Lower lobe of right lung (tissue), 2 donors: Measurements from ENCODE around the gene JARID2. TPM values are rescaled to one million over a fixed set of nuclear protein-coding genes. Genes with fewer than 3 reads are reported as not detected.

ENCODE experiments used
- ATAC-seq, 2 donors: fragments of 200-7000 bp; cut with Tn5 transposase; one replicate each; pipeline ENCODE4 v1.9.1; 2020 to 2022; ENCODE audit warnings: mild to moderate bottlenecking in 2 of 2, moderate library complexity in 2 of 2
- DNase-seq: peaks from one replicate; pipeline ENCODE4 v3.0.0-alpha.2; 2020
- H3K27ac ChIP-seq: fragments of 200-600 bp; one replicate; pipeline ENCODE4 v1.8.0; 2022
- H3K27me3 ChIP-seq: fragments of 200-600 bp; one replicate; pipeline ENCODE4 v1.8.0; 2022; ENCODE audit warnings: low read depth
- H3K36me3 ChIP-seq: fragments of 200-600 bp; one replicate; pipeline ENCODE4 v1.8.0; 2022; ENCODE audit warnings: mild to moderate bottlenecking
- H3K4me1 ChIP-seq: fragments of 200-600 bp; one replicate; pipeline ENCODE4 v1.8.0; 2022
- H3K4me3 ChIP-seq: fragments of 200-600 bp; one replicate; pipeline ENCODE4 v1.8.0; 2022; ENCODE audit warnings: mild to moderate bottlenecking
- H3K9me3 ChIP-seq: fragments of 200-600 bp; one replicate; pipeline ENCODE4 v1.8.0; 2022
- intact Hi-C: fragments of 100-400 bp; cut with DNase I; formaldehyde crosslinking; loops from one replicate; pipeline ENCODE4 v1.11.0; 2022
- total RNA-seq: library from RNA; stranded (reverse); fragmentation: NEBNext Ultra II Directional; extraction: Animal tissue kit (Norgen Biotek cat#: 25700); gene quantifications from one replicate; pipeline ENCODE4 v1.2.1, GENCODE V29; 2021
- TF ChIP-seq, protein P1 (sequence below): fragments of 200-600 bp; IDR thresholded peaks from one replicate; pipeline ENCODE4 v1.8.0; 2022; ENCODE audit warnings: antibody characterized with exemption, mild to moderate bottlenecking
- donor health status: DM: no; HTN: yes; CAD: no; lungs with severe emphysema.

Gene JARID2
- total RNA-seq, 1 donor from 2014 or later: 16.0 TPM

DNA sequence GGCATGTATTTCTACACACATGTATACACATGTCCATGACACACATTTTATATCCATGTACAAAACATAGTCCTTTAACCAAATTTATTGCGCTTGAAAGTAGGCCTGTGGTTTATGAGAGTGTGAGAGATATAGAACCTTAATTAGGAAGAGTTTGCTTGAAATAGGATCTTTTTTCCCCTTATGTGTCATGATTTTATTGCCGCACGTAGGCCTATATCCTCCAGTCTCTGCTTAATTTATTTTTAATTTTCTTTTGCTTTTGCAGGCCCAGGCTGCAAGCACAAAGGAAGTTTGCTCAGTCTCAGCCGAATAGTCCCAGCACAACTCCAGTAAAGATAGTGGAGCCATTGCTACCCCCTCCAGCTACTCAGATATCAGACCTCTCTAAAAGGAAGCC is 205.9 kb downstream of the JARID2 start:
- TF ChIP-seq, protein P1, sequence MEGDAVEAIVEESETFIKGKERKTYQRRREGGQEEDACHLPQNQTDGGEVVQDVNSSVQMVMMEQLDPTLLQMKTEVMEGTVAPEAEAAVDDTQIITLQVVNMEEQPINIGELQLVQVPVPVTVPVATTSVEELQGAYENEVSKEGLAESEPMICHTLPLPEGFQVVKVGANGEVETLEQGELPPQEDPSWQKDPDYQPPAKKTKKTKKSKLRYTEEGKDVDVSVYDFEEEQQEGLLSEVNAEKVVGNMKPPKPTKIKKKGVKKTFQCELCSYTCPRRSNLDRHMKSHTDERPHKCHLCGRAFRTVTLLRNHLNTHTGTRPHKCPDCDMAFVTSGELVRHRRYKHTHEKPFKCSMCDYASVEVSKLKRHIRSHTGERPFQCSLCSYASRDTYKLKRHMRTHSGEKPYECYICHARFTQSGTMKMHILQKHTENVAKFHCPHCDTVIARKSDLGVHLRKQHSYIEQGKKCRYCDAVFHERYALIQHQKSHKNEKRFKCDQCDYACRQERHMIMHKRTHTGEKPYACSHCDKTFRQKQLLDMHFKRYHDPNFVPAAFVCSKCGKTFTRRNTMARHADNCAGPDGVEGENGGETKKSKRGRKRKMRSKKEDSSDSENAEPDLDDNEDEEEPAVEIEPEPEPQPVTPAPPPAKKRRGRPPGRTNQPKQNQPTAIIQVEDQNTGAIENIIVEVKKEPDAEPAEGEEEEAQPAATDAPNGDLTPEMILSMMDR: no peak
- intact Hi-C loops: no loop called here
- Histone ChIP-seq H3K4me1 (peaks cover 23% of the 10 kb centered on the region), H3K27me3 (no peaks in the 10 kb centered on the region), H3K4me3 (no peak overlapping the region), H3K9me3 (no peaks in the 10 kb centered on the region), H3K36me3 (peaks cover 4% of the 10 kb centered on the region), H3K27ac (no peak overlapping the region)
- ATAC-seq (no peak), DNase-seq (no peak)

DNA sequence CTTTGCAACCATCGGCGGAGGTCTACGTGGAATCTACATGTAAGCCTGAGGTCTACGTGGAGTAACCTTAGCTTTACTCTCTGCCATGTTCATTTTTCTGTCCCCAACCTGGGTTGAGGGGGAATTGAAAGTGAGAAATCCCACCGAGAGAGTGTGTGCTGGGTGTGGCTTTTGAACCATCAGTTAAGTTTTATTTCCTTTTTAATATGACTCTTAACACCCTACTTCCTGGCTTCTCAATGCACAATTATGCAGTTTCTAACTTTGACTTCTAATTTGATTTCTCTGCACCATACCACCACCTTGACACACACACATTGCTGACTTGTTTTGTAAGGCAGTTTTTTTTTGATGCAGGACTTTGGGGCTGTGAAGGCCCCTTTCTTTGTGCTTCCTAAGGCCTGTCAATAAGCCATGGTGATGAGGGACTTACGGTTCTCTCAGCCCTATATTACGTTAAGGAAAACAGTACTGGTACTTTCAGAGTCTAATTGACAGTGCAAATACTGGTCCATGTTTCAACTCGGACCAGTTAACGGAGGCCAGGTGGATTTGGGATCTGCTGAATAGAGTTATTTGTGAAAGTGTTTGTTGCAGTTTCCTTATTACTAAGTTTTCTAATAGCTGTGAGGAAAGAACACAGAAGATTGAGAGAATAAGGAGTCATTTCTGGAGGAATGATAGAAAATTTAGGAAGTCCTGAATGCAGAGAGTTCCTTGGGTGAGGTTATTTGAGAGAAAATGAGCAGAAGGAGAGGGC is 206.5 kb downstream of the JARID2 start:
- DNase-seq (no peak), ATAC-seq (no peak)
- Histone ChIP-seq H3K9me3 (no peaks in the 10 kb centered on the region), H3K4me1 (peaks cover 19% of the 10 kb centered on the region), H3K36me3 (peaks cover 4% of the 10 kb centered on the region), H3K4me3 (no peak overlapping the region), H3K27ac (no peak overlapping the region), H3K27me3 (no peaks in the 10 kb centered on the region)
- TF ChIP-seq, protein P1: no peak
- intact Hi-C loops: no loop called here

DNA sequence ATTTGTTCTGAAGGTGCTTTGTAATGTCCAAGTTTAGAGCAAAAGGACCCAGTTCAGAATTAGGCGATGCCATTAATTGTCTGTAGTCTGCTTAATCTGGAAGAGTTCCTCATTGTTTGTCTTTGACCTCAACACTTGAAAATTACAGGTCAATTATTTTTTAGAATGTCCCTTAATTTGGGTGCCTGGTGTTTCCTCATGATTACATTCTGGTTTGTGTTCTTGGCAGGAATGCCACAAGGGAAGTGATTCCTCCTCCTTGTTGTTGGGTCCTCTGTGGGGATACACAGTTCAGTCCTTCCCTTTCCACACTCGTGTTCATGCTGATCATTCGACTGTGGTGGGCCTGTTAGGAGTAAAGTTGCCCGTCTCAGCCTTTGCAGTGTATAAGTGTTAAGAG is 207.3 kb downstream of the JARID2 start:
- Histone ChIP-seq H3K27ac (no peak overlapping the region), H3K36me3 (peaks cover 4% of the 10 kb centered on the region), H3K4me3 (no peak overlapping the region), H3K9me3 (no peaks in the 10 kb centered on the region), H3K27me3 (no peaks in the 10 kb centered on the region), H3K4me1 (peaks cover 17% of the 10 kb centered on the region)
- intact Hi-C loops: no loop called here
- TF ChIP-seq, protein P1: no peak
- no peak for ATAC-seq
- no peak for DNase-seq

DNA sequence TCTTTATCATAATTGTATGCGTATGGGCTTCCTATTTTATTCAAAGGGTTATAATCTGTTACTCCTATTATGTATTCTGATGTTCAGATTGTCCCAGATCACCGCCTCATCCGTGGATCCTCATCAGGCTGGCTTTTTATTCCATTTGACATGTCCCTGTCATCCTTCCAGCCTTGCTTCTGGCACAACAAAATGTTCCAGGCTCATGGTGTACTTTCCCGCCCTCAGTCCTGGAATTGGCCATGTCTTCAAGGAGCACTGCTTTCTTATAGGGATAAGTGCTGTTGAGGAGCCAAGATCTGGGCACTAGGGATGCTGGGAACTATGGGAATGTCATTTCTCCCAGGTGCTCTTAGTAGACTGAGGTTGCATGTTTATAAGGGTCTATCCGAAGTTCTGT is 207.8 kb downstream of the JARID2 start:
- TF ChIP-seq, protein P1: no peak
- peaks cover 4% of the 10 kb centered on the region for H3K36me3 ChIP-seq
- intact Hi-C loops: no loop called here
- H3K9me3 ChIP-seq: no peaks in the 10 kb centered on the region
- ATAC-seq (no peak), DNase-seq (no peak)
- H3K4me1 ChIP-seq: peaks cover 22% of the 10 kb centered on the region
- no peak overlapping the region for H3K4me3 ChIP-seq
- H3K27me3 ChIP-seq: no peaks in the 10 kb centered on the region
- no peak overlapping the region for H3K27ac ChIP-seq

DNA sequence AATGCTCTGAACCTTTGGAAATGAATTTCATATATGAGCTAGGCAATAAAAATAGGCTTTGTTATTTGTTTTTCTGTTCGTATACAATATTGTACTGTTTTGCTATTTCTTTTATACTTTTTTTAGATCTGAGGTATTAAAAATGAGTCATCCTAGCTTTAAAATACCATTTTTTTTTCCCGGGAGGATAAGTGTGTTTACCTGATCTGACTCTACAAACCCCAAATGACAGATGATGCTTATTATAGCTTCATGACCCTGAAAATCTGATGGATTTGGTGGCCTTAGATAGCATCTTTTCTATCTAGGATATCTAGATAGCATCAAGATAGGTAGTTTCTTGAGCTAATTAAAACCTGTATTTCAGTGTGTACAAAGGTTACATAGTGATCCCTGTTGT is 210.6 kb downstream of the JARID2 start:
- ATAC-seq (no peak), DNase-seq (no peak)
- H3K9me3 ChIP-seq: no peaks in the 10 kb centered on the region
- no peaks in the 10 kb centered on the region for H3K27me3 ChIP-seq
- no peak overlapping the region for H3K27ac ChIP-seq
- TF ChIP-seq, protein P1: no peak
- peaks cover 35% of the 10 kb centered on the region for H3K4me1 ChIP-seq
- intact Hi-C loops: no loop called here
- H3K4me3 ChIP-seq: no peak overlapping the region
- H3K36me3 ChIP-seq: peaks cover 4% of the 10 kb centered on the region
